GM19043 (cell line): ENCODE results near the gene NCCRP1.

Experiments used
- ATAC-seq: cut with Tn5 transposase; IDR thresholded peaks from one replicate; pipeline ENCODE4 v1.9.1; 2021; ENCODE audit warnings: low read depth; ENCODE audit not compliant: unreplicated experiment

Gene NCCRP1

DNA sequence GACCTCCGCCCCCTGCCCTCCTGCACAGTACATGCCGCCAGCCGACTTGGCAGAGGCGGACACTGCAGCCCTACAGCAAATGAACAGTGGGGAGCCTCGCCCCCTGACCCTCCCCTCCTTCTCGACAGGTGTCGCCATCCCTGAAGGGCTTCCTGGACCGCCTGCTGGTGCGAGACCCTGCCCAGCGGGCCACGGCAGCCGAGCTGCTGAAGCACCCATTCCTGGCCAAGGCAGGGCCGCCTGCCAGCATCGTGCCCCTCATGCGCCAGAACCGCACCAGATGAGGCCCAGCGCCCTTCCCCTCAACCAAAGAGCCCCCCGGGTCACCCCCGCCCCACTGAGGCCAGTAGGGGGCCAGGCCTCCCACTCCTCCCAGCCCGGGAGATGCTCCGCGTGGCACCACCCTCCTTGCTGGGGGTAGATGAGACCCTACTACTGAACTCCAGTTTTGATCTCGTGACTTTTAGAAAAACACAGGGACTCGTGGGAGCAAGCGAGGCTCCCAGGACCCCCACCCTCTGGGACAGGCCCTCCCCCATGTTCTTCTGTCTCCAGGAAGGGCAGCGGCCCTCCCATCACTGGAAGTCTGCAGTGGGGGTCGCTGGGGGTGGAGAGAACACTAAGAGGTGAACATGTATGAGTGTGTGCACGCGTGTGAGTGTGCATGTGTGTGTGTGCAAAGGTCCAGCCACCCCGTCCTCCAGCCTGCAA is 18.3 kb upstream of the NCCRP1 start:
- no peak for ATAC-seq

DNA sequence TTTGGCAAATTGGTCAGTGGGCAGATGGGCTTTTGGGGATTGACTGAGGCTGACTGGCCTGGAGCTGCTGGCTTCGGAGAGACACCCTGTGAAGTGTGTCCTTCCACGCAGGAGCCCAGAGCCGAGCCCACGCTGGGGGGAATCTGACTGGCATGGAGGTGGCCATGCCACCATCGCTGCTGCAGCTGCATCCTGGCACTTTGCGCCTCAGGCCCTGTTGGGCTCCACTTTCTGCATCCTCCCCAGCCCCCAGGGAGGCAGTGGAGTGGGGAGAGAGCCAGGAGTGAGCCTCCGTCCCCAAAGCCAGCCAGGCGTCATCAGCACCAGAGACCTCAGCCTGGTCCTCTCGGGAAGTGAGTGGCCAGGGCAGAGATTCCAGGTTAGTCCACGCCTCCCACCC is 17.0 kb upstream of the NCCRP1 start:
- ATAC-seq: no peak

DNA sequence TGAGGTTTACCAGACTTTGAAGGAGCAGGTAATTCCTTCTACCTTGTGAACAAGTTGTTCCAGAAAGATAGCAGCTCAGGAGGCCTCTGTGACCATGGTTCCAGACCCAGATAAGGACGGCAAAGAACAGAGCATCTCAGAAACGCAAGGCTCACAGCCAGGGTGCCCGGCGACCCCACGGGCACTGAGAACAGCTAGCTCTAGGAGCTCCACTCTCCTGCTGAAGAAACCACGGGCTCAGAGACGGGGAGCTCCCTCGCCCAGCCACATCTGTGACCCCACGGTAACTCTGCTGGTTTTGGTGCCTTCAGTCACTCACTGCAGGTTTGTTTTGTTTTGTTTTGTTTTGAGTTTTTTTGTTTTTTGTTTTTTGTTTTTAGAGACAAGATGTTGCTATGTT is 16.0 kb upstream of the NCCRP1 start:
- ATAC-seq: no peak

DNA sequence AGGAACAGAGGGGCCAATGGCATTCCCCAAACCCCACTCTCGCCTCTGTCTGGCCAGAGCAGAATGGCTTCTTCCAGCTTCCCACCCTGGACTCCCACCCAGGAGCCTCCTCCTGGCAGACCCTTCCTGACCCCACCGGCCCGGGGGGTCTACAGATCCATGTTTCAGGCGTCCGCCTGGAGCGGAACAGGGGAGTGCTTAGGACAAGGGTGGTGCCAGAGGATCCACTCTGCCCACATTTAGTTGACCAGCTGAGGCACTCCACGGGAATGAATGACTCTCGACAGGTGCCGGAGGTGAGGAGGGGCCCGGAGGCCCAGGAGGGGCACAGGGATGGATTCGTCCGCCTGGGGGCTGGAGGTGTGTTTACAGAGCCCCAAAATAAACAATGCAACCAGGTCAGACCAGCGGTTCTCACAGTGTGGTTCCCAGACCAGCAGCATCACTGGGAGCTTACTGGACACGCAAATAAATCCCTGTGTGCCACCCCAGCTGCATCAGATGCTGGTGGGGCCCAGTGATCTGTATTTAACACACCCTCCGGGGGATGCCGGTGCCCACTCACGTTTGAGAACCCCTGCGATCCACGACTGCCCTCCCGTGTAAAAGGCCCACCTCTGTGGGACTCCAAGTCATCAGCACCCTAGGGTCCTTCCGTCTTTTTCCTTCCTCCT is 15.1 kb upstream of the NCCRP1 start:
- no peak for ATAC-seq

DNA sequence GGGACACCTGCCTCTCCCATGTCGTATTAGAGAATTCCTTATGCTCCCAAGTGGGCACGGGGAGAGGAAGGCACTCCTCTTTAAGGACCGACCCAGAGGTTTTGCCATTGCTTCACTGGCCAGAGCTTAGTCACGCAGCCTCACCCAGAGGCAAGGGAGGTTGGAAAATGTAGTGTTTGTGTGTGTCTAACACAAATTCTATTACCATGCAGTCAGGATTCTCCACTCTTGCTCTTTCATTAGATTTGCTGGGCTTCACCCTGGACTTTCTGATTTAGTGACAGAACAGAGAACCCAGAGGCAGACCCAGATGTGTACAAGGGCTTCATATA is 14.6 kb upstream of the NCCRP1 start:
- ATAC-seq: no peak

DNA sequence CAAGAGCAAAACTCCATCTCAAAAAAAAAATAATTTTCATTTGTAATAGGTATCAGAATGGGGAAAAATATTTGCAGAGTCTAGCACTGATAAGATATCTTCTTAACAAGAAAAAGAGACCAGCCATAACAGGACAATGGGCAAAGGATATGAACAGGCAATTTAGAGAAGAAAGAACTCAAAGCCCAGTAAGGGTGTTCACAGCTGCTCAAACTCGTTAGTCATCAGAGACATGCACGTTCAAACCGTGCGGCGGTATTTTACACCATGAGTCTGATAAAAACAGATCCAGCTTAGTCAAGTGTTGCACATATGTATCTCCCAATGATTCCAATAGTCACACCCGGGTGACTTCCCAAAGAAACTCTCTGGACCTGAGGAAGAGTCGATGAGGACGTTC is 13.7 kb upstream of the NCCRP1 start:
- no peak for ATAC-seq

DNA sequence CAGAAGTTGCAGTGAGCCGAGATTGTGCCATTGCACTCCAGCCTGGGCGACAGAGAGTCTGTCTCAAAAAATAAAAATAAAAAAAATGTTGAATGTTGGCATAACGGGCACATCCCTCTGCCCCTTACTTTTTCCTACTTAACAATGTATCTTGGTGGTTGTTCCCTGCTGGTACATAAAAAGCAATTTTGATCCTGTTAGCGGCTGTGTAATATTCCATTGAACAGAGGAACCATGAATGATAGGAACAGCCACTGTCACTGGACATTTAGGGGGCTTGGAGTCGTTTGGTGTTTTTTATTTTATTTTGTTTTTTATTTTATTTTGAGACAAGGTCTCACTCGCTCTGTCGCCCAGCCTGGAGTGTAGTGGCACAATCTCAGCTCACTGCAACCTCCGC is 10.4 kb upstream of the NCCRP1 start:
- ATAC-seq: no peak

DNA sequence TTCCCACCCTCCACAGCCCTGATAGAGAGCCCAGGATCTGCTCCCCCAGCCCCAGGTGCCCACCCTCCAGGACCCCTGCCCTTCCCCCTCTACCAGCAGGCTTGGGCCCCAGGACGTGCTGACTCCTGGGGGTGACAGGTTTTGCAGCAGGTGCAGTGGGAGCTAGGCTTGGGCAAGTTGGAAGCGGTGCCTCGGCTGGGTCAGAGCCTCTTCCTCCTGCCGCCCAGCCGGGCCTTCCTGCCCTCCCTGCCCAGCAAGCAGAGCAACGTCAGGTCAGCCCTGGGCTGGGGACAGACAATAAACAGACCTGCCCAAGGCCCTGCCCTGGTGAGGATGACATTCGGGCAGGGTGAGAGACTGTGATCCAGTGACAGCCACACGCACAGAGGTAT is 9.2 kb upstream of the NCCRP1 start:
- no peak for ATAC-seq

DNA sequence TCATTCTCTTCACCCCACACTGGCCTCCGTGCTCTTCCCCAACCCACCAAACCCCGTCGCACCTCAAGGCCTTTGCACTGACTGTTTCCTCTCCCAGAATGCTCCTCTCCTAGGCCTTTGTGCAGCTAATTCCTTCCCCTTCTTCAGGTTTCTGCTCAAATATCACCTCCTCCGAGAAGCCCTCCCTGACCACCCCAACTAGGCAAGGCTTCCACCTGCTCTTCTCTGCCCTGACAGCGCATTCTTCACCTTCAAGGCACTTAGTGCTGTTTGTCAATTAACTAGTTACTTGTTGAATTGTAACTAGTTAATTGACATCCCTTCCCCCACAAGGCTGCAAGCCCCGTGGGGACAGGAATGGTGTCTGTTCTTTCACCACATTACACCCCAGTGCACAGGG is 7.8 kb upstream of the NCCRP1 start:
- ATAC-seq: no peak

DNA sequence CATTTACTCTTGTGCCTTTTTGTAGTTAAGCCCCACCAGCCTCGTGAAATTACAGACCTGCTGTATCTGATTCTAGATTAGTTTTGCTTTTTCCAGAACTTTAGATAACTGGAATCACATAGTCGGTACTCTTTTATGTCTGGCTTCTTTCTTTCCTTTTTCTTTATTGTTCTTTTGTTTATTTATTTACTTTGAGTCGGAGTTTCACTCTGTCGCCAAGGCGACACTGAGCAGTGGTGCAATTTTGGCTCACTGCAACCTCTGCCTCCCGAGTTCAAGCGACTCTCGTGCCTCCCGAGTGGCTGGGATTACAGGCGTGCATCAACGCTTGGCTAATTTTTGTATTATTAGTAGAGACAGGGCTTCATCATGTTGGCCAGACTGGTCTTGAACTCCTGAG is 6.0 kb upstream of the NCCRP1 start:
- ATAC-seq: no peak

DNA sequence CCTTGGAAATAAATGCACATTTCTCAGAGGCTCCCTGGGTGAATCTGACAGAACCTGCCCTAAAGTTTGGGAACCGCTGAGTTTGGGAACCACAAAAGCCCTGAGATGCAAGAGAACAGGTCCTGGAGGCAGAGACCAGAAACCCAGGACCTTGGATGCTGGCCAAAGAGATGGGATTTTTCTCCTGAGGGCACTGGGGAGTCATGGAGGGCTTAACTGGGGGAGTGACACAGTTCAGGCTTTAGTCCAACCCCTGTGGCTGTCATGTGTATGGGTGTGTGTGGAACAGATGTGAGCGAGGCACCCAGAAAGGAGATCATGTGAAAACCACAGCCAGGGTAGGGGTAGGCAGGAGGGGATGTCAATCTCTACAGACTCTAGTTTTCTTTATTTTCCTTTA is 3.9 kb upstream of the NCCRP1 start:
- ATAC-seq: no peak

DNA sequence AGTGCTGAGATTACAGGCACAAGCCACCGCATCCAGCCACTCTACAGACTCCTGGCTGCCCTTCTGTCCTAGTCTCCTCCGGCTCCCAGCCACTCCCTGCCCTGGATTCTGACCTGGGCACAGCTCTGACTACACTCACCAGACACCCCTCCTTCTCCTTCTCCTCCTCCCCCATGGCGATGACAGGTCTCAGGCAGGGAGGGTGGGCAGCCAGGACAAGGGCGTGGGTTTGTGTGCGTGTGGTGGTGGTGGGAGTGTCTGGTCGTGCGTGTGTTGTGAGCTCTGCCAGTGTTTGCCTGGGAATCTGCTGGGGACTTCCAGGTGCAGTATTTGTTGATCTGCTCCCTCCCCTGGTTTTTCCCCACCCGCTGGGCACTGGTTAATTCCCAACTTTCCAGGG is 3.0 kb upstream of the NCCRP1 start:
- no peak for ATAC-seq

DNA sequence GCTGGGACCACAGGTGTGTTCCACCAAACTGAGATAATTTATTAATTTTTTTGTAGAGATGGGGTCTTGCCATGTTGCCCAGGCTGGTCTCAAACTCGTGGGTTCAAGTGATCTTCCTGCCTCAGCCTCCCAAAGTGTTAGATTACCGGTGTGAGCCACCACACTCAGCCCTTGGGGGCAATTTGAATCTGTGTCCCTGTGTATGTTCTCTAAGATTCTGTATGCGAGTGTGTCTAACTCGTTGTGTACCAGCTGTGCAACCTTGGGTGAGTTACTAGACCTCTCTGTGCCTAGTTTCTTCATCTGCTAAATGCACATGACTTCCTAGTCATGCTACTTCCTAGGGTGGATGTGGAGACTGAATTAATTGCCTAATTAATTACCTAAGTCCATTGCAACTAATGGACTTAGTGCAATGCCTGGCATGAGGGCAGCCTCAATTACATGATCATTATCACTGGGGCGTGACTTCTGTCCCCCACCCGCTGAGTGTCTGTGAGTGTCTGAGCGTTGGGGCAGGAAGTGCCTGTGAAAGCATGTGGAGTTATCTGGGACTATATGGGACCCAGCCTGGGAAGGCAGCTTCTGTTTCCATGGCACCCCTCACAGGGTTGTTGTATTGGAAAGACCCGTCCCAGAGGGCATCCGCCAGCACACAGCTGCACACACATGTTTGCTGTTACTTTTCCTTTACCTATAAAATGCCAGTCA is 1.8 kb upstream of the NCCRP1 start:
- ATAC-seq: no peak

DNA sequence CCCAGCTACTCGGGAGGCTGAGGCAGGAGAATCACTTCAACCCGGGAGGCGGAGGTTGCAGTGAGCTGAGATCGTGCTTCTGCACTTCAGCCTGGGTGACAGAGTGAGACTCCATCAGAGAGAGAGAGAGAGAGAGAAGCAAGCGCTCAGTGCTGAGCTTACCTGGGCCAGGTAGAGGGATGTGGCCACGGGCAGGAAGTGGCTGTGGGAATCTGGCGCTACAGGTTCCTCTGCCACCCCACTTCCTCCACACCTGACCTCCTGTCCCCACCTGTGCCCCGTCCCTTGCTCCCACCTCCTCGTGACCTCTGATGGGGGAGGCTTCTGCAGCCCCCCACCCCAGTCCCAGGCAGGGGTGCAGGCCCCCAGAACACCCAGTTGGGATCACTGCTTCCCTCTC is 1.0 kb upstream of the NCCRP1 start:
- no peak for ATAC-seq

DNA sequence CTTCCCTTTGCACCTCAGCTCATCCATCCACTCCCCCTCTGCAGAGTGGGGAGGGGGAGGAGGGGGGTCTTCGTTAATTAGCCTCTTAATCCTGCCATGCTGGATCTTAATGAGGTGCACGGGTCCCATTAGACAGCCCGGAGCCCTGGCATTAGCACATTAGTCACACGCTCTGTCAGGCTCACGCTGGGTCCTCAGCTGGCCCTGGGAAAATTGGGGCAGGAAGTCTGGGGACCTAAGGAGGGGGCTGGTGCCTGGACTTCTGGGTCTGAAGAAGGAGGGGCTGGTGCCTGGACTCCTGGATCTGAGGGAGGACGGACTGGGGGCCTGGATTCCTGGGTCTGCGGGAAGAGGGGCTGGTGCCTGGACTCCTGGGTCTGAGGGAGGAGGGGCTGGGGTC is 444 bp upstream of the NCCRP1 start:
- no peak for ATAC-seq

DNA sequence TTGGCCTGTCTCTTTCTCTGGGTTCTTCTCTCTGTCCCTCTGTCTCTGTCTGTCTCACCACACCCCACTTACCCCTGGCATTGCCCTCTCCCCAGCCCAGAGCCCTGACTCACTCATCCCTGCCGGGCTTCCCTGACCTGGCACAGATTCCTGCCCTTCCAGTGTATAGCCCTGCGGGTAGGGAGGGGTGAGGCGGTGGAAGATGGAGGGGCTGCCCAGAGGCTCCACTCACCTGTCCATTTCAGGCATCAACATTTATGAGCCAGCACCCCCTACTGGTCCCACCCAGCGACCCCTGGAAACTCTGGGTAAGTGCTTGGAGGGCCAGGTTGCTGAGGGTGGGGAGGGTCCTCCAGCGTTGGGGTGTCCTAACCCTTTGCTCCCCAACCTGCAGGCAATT is 1.0 kb downstream of the NCCRP1 start:
- no peak for ATAC-seq

DNA sequence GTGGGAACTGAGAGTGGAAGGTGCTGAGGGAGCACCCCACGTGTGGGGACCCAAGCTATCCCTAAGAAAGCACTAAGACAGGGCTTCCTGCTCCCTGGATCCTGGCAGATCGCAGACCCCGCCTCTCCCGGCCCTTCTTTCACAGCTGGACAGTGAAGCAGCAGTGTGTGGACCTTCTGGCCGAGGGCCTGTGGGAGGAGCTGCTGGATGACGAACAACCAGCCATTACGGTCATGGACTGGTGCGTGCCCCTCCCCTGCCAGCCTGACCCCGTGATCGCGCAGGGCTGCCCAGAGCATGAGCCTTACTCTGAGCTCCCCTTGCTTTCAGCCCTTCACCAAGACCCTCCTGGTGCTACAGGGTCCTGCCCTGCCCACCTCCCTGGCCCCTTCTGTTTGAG is 2.3 kb downstream of the NCCRP1 start:
- no peak for ATAC-seq

DNA sequence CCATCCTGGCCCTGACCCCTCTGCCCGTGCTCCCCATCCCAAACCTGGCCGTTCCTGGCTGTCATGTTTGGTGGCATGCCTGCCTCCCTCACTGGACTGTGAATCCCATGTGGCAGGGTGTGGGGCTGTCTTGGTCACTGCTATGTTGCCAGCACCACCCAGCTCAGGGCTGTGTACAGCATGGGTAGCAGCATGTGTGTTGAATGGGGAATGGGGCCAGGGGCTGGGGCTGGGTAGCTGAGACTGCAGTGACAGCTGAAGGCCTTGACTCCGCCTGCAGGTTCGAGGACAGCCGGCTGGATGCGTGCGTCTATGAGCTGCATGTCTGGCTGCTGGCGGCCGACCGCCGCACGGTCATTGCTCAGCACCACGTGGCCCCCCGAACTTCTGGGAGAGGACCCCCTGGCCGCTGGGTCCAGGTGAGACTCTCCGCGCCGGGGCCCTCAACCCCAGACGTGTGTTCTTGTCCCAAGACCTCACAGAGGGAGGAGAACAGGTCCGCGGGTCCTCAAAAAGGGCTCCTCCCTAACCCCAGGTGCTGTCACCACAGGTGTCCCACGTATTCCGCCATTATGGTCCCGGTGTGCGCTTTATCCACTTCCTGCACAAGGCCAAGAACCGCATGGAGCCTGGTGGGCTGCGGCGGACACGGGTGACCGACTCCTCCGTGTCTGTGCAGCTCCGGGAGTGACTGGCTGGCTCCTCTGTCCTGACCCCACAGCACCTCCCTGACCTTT is 3.5 kb downstream of the NCCRP1 start:
- ATAC-seq: no peak

DNA sequence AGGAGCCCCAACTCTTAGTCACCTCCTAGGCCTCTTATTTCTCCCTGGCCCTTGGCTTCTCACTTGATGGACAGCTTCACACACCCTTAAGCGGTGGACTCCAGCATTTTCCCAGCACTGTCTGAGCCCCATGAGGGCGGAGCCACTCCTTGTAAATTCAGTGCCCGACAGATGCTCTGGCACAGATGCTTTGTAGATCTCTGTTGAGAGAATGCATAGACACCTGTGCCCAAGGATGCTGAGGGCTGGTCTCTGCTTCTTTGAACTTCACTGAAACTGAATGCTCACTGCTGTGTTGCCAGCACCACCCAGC is 4.0 kb downstream of the NCCRP1 start:
- ATAC-seq: no peak

DNA sequence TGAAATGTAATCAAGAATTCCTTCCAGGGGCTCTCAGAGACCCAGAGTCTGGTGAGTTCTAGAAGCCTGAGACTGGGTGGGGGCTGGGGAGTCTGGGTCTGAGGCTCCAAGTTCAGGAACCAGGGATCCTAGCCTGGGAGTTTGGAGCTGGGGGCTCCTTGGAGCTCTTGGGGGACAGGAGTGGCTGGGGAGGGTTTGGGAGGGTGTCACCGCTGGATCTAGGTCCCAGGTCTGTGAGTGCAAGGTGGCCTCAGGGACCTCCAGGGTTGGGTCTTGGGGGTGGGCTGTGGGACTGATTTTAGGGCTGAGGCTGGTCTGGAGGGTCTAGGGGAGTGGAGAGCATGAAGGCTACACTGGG is 6.2 kb downstream of the NCCRP1 start:
- no peak for ATAC-seq

DNA sequence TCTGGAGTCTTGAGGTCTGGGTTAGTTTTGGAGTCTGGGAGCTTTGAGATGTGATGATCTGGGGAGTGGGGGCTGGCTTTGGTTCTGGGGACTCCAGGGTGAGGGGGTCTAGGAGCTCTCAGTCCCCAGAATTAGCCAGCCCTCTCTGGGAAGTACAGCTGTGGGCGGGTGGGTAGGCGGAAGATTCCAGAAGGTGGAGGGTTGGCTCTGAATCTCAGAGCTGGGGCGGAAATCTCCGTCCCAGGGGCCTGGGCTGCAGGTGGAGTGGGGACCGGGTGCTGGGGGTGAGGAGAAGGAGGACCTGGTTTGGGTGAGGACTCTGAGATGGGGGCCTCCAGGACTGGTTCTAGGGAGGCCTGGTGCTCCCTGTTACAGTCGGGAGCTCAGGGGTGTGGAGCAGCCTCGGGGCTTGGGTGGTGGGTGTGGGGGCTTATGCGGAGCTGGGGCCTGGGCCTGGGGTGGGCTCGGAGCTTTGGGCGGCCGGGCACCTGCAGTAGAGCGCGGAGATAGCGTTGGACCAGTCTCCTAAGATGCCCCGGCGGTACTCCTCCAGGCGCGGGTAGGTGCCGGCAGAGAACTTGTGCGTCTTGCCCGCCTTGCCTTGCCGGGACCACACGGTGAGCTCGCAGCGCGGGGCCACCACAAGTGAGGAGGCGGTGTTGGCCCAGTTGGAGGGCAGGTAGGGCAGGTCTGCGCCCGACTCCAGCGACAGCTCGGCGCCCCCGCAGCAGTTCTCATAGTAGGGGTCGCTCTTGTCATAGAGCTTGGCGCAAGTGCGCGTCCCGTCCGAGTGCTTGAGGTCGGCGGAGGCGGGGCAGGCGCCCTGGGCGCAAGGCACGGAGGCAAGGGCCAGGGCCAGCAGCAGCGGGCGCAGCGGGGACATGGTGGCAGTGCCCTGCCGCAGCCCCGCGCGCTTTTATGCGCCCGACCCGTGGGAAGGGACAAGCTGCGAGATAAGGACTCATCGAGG is 6.9 kb downstream of the NCCRP1 start, which contains the start of gene SYCN:
Gene SYCN, minus strand, starts transcription at position 892 of the 970 bp plus-strand sequence. Its CDS starts 9 bp downstream, at position 883.
- no peak for ATAC-seq
